ENCODE measurements around the gene NAA40. TPM values are rescaled to one million over a fixed set of nuclear protein-coding genes. Genes with fewer than 3 reads are reported as not detected.

NAA40 gene
- total RNA-seq, 1 donor from 2014 or later, result 24.0 TPM

DNA sequence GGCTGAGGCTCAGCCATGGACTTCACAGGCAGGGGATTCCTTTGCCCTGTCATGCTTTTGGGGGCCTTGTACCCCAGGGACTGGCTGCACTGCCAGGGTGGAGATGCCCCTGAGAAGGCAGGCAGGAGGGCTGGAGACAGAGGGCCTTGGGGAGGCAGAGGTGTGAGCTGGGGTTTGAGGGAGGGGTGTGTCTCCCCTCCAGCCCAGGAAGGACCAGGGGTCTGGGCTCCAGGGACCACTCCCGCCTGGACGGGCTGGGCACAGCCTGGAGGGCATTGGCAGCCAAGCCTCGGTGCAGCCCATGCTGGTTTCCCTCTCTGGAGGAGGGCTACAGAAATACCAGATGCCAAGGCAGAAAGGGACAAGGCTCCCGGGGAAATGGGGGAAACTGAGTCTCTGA is 66.9 kb downstream of the NAA40 start:
- H3K27me3 Mint-ChIP-seq (ENCODE audit: unreplicated experiment), result no peaks in the 10 kb centered on the region
- H3K4me3 Mint-ChIP-seq (ENCODE audit: unreplicated experiment), result no peak overlapping the region
- peaks cover 31% of the 10 kb centered on the region for H3K4me1 Mint-ChIP-seq (ENCODE audit: unreplicated experiment)
- DNase-seq (ENCODE audit: extremely low spot score, unreplicated experiment), result no peak
- TF ChIP-seq, protein P1, sequence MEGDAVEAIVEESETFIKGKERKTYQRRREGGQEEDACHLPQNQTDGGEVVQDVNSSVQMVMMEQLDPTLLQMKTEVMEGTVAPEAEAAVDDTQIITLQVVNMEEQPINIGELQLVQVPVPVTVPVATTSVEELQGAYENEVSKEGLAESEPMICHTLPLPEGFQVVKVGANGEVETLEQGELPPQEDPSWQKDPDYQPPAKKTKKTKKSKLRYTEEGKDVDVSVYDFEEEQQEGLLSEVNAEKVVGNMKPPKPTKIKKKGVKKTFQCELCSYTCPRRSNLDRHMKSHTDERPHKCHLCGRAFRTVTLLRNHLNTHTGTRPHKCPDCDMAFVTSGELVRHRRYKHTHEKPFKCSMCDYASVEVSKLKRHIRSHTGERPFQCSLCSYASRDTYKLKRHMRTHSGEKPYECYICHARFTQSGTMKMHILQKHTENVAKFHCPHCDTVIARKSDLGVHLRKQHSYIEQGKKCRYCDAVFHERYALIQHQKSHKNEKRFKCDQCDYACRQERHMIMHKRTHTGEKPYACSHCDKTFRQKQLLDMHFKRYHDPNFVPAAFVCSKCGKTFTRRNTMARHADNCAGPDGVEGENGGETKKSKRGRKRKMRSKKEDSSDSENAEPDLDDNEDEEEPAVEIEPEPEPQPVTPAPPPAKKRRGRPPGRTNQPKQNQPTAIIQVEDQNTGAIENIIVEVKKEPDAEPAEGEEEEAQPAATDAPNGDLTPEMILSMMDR (IDR thresholded peaks at IDR 0.05), result no peak
- H3K9me3 Mint-ChIP-seq (ENCODE audit: unreplicated experiment), result no peaks in the 10 kb centered on the region
- H3K27ac Mint-ChIP-seq (ENCODE audit: unreplicated experiment), result no peak overlapping the region
- H3K36me3 Mint-ChIP-seq (ENCODE audit: unreplicated experiment), result no peaks in the 10 kb centered on the region

DNA sequence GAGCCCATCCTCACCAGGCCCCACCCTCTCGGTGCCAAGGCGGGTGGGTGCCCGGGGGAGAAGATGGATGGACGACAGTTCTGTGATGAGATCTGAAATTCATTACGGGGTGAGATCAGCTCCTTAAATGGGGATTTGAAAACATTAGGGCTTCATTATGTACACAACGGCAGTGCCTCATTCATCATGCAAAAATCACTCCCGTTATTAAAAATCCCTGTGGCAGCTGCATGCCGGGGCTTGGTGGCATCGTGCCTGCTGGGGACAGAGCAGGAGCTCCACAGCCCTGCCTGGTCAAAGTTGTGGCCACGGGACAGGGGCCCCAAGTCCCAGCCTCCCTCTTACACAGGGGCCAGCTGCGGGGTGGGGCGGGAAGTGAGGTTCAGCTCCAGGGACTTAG is 67.6 kb downstream of the NAA40 start:
- no peak for DNase-seq (ENCODE audit: extremely low spot score, unreplicated experiment)
- Mint-ChIP-seq H3K4me1 (ENCODE audit: unreplicated experiment) (peaks cover 30% of the 10 kb centered on the region), H3K9me3 (ENCODE audit: unreplicated experiment) (no peaks in the 10 kb centered on the region), H3K27ac (ENCODE audit: unreplicated experiment) (no peak overlapping the region), H3K4me3 (ENCODE audit: unreplicated experiment) (no peak overlapping the region), H3K36me3 (ENCODE audit: unreplicated experiment) (no peaks in the 10 kb centered on the region), H3K27me3 (ENCODE audit: unreplicated experiment) (no peaks in the 10 kb centered on the region)
- TF ChIP-seq, protein P1 (IDR thresholded peaks at IDR 0.05), result no peak

Other genes starting within 250 kb of the NAA40 start
- 32.1 and 34.3 TPM in 2 replicates for gene ZFTA, start 170.2 kb upstream of the NAA40 start, total RNA-seq
- 32.1 and 33.5 TPM in 2 replicates for gene SPINDOC, start 125.5 kb upstream of the NAA40 start, total RNA-seq
- gene MARK2, start 99.9 kb upstream of the NAA40 start, total RNA-seq, result 31.8 and 33.4 TPM in 2 replicates
- gene RCOR2, start 21.8 kb upstream of the NAA40 start, total RNA-seq, result 2.5 and 2.6 TPM in 2 replicates
- 253 and 265 TPM in 2 replicates for gene COX8A, start 35.6 kb downstream of the NAA40 start, total RNA-seq
- 66.2 and 71.4 TPM in 2 replicates for gene OTUB1, start 47.4 kb downstream of the NAA40 start, total RNA-seq
- gene FLRT1, start 96.9 kb downstream of the NAA40 start, total RNA-seq, result 0.54 and 0.65 TPM in 2 replicates
- 22.3 and 29.6 TPM in 2 replicates for gene MACROD1, start 227.1 kb downstream of the NAA40 start, total RNA-seq
- gene STIP1, start 247.2 kb downstream of the NAA40 start, total RNA-seq, result 109 and 115 TPM in 2 replicates

Data from osteocyte (in vitro differentiated cells).